Astrocyte of the spinal cord (primary cell): ENCODE measurements around the gene ACER1.

ENCODE experiments used
- DNase-seq: peaks from one replicate; pipeline ENCODE4 v3.0.0; 2011; ENCODE audit warnings: low read depth, low spot score
- H3K4me3 ChIP-seq: 2 replicates; pipeline ENCODE4 v1.5.1; 2011; ENCODE audit warnings: low read depth, mild to moderate bottlenecking, low read length, moderate library complexity
- CTCF ChIP-seq: IDR thresholded peaks from 2 replicates; pipeline ENCODE4 v1.5.1; 2012; ENCODE audit warnings: low read depth, mild to moderate bottlenecking, low read length, inconsistent platforms
- in situ Hi-C: cut with HindIII; loops from 2 replicates; pipeline ENCODE4 v1.10.0; 2017; ENCODE audit warnings: low sequenced_read_pairs

The ACER1 gene

GRCh38 chr19:6270076-6270745, 63.2 kb downstream of the ACER1 start:
- TF ChIP-seq CTCF: no peak
- in situ Hi-C loops: loop anchor here (10.0 kb wide), 1 partner anchor 45 kb away; no protein-coding TSS in a partner anchor
- H3K4me3 ChIP-seq: no peak overlapping the region
- DNase-seq: no peak

- DNase-seq: no peak
- H3K4me3 ChIP-seq: no peak overlapping the region
- in situ Hi-C loops: no loop called here
- no peak for TF ChIP-seq CTCF
These were observed 64.1 kb downstream of the ACER1 start for GRCh38 chr19:6269101-6269886.

GRCh38 chr19:6268382-6268771, 65.0 kb downstream of the ACER1 start:
- DNase-seq: no peak
- H3K4me3 ChIP-seq: no peak overlapping the region
- in situ Hi-C loops: no loop called here
- no peak for TF ChIP-seq CTCF

GRCh38 chr19:6267552-6268381, 65.6 kb downstream of the ACER1 start:
- in situ Hi-C loops: no loop called here
- H3K4me3 ChIP-seq: no peak overlapping the region
- DNase-seq: no peak
- no peak for TF ChIP-seq CTCF

- no peak overlapping the region for H3K4me3 ChIP-seq
- in situ Hi-C loops: no loop called here
These were observed 68.6 kb downstream of the ACER1 start for GRCh38 chr19:6264803-6265202.

More at GRCh38 chr19:6264803-6265202, 68.6 kb downstream of the ACER1 start:
- no peak for DNase-seq
- no peak for TF ChIP-seq CTCF
